NCI-H1436 (cell line): ENCODE data around the gene KCNK17.

Experiments
- DNase-seq: peaks from one replicate; lab custom pipeline; 2025; lab: John Stamatoyannopoulos, UW

Gene KCNK17

DNA sequence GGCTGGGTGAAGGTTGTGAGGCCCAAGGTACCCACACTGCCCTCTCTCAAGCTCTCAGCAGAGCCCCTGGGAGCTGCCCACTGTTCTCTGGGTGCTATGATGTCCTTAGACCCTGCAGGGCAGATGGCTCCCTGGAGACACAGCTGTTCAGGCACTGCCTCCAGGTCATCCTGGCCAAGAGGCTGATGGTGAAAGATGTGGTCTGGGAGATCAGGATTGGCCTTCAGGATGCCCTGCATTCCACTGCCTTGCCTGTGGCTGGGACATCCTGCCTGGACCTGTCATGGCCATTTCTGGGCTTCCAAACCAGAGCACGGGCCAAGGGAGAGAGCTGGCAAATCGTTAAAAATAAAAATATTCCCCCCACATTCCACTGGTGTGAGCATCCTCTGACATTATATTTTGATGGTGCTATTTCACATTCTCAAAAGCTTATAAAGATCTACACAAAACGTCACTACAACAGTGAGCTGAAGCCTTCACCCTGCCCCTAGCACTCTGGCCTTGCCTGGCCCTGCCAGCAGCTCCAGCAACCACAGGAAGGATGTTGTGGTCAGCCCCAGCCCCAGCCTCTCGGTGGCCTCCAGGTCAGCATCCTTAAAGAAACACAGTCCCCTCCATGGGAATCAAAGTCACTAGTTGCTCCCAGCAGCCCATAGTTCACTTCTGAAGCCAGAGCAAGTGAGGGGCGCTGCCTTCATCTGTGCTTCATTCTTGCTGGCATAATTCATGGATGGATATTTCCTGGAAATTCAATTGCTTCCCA, 21.7 kb upstream of the KCNK17 start:
- no peak for DNase-seq

DNA sequence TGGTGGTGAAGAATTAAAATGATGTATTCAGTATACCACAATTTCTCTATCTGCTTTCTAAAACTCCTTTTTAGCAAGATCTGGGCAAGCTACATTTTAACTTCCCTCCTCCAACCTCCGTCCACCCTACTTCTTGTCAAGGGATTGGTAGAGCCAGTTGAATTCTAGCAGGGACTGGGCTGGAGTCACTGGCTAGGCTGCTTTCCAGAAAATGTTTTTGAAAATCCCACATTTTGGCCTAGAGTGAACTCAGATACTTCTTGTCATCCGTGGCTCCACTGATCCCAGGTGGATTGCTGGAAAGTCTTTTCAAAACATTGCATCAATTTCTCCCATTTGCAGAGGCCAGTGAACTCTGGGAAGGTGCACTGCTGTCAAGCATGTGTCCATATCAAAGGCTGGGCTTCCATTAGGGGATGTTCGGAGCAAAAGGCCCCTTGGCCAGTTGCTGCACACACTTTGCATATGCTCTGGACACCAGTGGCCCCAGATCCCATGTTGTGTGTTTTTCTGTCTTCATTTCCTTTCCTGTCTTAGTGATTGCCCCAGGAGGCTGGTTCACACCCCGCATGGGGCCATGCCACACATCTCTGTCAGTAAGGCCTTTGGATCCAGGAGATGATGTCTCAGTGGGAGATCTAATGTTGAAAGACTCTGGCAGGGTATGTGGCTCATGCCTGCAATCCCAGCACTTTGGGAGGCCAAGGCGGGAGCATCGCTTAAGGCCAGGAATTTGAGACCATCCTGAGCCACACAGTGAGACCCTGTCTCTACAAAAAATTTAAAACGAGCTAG, 19.6 kb upstream of the KCNK17 start:
- no peak for DNase-seq

- no peak for DNase-seq
These were observed 16.3 kb upstream of the KCNK17 start for GRCh38 chr6:39330476-39330875.

DNA sequence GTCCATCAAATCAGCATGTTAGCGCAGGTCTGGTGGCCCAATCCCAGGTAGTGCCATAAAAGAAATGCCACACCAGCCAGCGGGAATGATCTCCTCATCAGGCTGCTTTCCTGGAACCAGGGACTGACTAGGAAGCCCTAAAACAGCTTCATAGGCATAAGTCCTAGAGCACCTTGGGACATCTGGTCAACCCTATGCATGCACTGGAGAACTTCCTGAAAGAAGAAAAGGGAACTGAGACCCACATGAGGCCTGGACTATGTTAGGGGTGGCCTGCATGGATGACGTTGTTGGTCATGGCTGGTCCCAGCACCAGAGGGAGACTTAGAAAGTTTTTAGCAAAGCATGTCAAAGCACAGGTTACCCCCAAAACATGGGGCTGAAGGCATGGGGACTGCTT, 15.8 kb upstream of the KCNK17 start:
- no peak for DNase-seq

DNA sequence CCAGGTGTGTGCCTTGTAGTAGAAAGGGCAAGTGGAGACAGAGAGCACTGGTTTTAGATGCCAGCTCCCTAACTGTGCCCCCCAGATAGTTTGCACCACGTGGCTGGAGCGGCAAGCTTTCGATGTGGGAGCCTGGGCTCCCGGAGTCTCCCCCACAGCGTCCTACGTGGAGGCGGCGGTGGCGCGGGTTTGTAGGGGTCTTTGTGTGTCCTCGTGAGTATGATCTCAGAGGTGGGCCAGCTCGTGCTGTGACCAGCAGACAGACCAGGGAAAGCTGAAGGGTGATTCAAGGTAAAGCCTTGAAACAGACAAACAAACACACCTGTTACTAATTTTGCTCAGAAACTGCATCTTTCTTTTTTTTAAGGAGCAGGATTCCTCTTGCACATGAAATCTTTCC, 13.8 kb upstream of the KCNK17 start:
- no peak for DNase-seq

GRCh38 chr6:39327507-39327906, 13.3 kb upstream of the KCNK17 start:
- DNase-seq, result no peak

GRCh38 chr6:39322306-39322850, 8.2 kb upstream of the KCNK17 start, which contains the start of gene KCNK16:
TSS of gene KCNK16 (minus strand) at chr6:39322702. CDS start at chr6:39322540, 162 bp downstream.
- no peak for DNase-seq

- no peak for DNase-seq
These were observed 7.5 kb upstream of the KCNK17 start for GRCh38 chr6:39321761-39322160.

DNA sequence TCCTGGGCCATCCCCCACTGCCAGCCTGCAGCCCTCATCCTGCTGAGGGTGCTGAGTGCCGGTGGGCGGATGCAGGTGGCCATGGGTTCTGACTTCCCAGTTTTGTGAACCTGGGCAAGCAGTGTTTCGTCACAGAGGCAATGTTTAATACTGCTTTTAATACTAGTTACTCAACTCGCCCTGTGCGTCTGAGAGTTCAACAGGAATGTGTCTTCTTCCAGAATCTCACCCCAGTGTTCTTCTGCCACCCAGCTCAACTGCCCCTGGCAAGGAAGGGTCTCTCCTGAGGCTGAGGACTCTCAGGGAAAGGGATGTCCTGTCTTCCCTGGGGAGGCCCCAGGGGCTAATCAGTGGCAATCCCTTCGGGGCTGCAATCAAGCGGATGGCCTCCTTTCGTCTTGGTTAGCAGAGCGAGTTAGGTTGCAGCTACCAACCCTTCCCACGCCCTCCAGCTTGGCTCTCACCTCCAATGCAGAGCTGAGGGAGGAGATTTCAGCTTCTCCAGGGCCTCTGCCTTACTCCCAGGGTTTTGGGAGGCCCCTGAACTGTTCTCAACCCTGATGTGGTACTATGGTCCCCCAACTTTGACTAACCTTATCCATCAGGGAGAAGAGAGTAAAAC, 6.3 kb upstream of the KCNK17 start:
- DNase-seq, result no peak

DNA sequence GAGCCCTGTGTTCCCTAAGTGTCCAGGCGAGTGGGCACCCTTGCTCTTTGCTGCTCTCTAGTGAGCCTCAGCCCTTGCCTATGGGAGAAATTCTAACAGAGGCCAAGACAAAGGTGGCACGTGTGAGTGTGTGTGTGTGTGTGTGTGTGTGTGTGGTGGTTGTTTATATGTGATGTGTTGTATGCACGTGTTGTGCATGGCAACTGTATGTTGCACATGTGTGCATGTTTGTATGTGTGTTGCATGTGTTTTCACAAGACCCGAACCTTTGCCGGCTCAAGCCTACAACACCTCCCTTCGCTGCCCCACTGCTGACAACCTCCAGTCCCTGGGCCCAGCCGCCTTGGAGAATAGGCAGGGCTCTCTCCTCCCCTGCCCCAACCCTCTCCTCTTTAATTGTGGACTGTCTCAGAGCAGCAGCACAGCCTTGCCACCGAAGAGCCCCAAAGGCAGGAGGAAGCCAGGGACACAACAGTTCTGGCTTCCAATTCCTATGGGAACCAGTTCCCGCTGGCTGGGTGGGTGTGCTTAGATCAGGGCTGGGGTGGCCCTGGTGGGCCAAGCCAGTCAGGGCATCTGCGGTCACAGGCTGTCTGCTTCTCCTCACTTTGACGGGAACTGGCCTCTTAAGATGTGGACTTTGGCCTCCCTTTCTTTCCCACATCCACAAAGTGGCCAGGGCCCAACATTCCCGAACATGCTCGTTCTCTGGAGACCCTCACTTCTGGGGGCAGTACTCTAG, 5.6 kb upstream of the KCNK17 start:
- no peak for DNase-seq

- no peak for DNase-seq
These were observed 3.0 kb upstream of the KCNK17 start for GRCh38 chr6:39317256-39317655.

DNA sequence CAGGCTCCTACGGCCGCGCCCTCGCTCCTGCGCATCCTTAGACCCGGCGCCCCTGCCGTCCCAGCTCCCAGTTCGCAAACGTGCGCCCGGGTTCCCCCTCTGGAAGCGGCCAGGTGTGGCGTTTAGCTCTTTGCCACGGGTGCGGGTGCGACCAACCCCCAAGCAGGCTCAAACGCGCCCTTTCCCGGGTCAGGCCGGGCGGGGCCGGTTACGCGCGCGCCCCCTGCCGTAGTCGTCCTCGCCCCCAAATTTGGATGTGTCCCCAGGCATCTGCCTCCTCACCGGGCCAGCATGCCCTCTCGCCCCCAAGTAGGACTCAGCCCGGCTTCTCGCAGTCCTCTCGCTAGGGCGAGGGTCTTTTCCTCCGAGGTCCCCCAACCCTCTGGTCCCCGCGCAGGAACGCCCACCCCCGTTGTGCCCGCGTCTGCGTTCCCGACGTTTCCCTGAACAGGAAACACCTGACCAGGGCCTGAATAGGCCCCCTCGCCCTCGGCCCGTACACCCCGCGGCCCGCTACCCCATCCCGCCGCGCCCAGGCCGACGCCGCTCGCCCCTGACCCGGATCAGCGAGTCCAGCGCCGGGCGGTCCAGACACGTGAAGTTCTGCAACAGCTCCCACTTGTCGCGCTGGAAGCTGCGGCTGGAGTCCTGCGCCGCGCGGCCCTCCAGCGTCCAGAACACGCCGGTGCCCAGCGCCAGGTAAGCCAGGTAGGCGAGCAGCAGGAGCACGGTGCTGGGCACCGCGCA, 520 bp downstream of the KCNK17 start:
- DNase-seq, result no peak

DNA sequence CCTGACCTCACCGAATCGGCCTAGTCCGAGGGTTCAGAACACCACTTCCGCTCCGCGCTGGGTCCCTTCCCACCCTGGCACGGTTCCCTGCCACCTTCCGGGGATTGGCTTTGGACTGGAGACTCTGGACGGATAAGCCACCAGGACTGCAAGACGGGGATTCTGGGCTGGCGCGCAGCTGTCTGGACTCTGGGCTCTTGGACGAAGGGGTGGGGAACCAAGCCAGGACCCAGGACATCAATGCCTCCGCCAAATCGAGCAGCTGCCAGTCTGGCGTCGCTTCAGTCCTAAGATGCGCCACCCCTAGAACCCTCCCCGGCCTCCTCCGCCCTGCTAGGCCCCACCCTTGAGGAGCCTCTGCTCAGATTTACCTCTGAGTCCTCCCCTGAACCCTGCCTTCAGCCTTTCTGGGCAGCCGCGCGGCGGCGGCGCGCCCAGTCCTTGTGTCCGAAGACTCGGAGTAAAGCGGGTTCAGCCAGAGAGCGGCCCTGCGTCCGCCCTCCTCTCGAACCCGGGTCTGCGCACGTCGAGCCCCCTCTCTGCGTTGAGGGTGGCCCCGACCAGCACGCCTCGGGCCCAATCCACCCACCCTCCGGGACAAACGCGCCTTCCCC, 1.2 kb downstream of the KCNK17 start:
- DNase-seq, result no peak

DNA sequence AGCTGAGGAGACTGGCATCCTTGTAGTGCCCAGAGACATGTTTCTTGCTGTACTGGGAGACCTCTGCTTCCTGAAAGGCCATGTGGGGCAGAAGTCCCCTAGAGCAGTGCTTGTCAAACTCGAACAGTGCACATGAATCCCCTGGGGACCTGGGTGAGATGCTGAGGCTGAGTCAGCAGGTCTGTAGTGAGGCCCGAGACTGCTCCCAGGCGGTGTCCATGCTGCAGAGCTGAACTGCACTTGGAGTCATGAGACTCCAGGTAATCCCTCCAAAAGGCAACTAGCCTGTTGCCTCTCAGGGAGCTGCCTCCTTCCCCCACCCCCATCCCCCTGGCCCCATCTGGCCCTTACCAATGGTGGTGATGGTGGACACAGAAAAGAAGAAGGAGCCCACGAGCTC, 3.7 kb downstream of the KCNK17 start:
- no peak for DNase-seq

GRCh38 chr6:39309942-39310531, 4.2 kb downstream of the KCNK17 start:
- DNase-seq, result peak; percentile 67

- DNase-seq, result no peak
These were observed 6.8 kb downstream of the KCNK17 start for GRCh38 chr6:39307462-39307861.

DNA sequence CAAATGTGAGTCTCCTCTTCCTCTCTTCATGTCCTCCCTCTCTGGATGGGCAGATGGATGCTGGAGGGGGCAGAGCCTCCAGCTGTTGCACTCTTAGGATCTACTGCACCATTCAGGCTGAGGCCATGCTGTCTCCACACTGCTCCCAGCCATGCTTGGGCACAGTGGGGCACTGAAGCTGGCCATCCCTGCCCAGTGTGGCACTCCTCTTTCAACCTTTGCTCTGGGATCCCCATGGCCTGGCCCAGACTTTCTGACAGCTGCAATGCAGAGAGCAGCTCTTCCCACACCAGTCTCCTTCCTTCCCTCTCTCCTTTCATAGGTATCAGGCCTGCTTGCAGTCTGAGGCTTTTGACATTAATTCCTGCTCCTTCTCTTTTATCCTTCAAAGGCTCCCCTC, 9.3 kb downstream of the KCNK17 start:
- DNase-seq, result no peak

- DNase-seq, result no peak
These were observed 10.6 kb downstream of the KCNK17 start for GRCh38 chr6:39303425-39304153.

GRCh38 chr6:39302669-39303424, 11.4 kb downstream of the KCNK17 start:
- DNase-seq, result peak; percentile 80
